Fibroblast of pulmonary artery (primary cell): ENCODE results near the gene SSU72.

Experiments
- DNase-seq: peaks from one replicate; pipeline ENCODE4 v3.0.0-alpha.2; 2010; ENCODE audit warnings: low read depth
- H3K4me3 ChIP-seq: replicated peaks from 2 replicates; pipeline ENCODE4 v1.5.1; 2011; ENCODE audit warnings: low read depth, mild to moderate bottlenecking, control low read depth, low read length, moderate library complexity
- CTCF ChIP-seq: IDR thresholded peaks from 2 replicates; pipeline ENCODE4 v1.5.1; 2011; ENCODE audit warnings: mild to moderate bottlenecking, control low read depth, low read length, inconsistent platforms; ENCODE audit errors: missing control alignments

Gene SSU72

GRCh38 chr1:1547476-1547875, 27.2 kb downstream of the SSU72 start:
- TF ChIP-seq CTCF: no peak
- no peak overlapping the region for H3K4me3 ChIP-seq
- DNase-seq: no peak

GRCh38 chr1:1547011-1547410, 27.7 kb downstream of the SSU72 start:
- TF ChIP-seq CTCF: no peak
- DNase-seq: no peak
- no peak overlapping the region for H3K4me3 ChIP-seq

- DNase-seq: no peak
- no peak overlapping the region for H3K4me3 ChIP-seq
- no peak for TF ChIP-seq CTCF
These were observed 28.5 kb downstream of the SSU72 start for GRCh38 chr1:1545946-1546737.

- no peak for DNase-seq
- no peak for TF ChIP-seq CTCF
- H3K4me3 ChIP-seq: no peak overlapping the region
These were observed 30.1 kb downstream of the SSU72 start for GRCh38 chr1:1544544-1544943.

GRCh38 chr1:1543706-1544099, 31.0 kb downstream of the SSU72 start:
- H3K4me3 ChIP-seq: no peak overlapping the region
- no peak for DNase-seq
- TF ChIP-seq CTCF: no peak

- no peak for TF ChIP-seq CTCF
- no peak for DNase-seq
- no peak overlapping the region for H3K4me3 ChIP-seq
These were observed 31.6 kb downstream of the SSU72 start for GRCh38 chr1:1542766-1543705.
